GM12892 (cell line): ENCODE data around the gene DPP6.
A peak's percentile ranks its signal among the peaks of the same experiment; 100 is the strongest.
"Not testable (repeated sequence)": the region's sequence is repeated elsewhere in the genome, so short reads cannot be mapped to it uniquely, and the experiment has no call there.

Experiments used
- DNase-seq: peaks from one replicate; pipeline ENCODE4 v3.0.0; 2011; ENCODE audit not compliant: insufficient read length
- FAIRE-seq: peaks from 2 replicates; lab custom pipeline; 2011; peaks lifted over from hg19 to GRCh38; lab: Jason Lieb, UNC
- POLR2A ChIP-seq: IDR thresholded peaks from 2 replicates; pipeline ENCODE4 v1.6.1; 2011; ENCODE audit warnings: low read depth, low read length, control low read depth
- POLR2AphosphoS5 ChIP-seq: IDR thresholded peaks from 2 replicates; pipeline ENCODE4 v1.6.1; 2011; ENCODE audit warnings: low read depth, low read length, control low read depth
- TAF1 ChIP-seq: IDR thresholded peaks from 2 replicates; pipeline ENCODE4 v1.6.1; 2011; ENCODE audit warnings: low read depth, mild to moderate bottlenecking, control low read depth, low read length, borderline replicate concordance

DPP6 gene

GRCh38 chr7:154145922-154146706, 93.9 kb downstream of the DPP6 start:
- peak; percentile 51 for FAIRE-seq
- DNase-seq = not testable (repeated sequence)

GRCh38 chr7:154146707-154147038, 94.5 kb downstream of the DPP6 start:
- FAIRE-seq = peak; percentile 78
- not testable (repeated sequence) for DNase-seq

GRCh38 chr7:154148791-154149516, 96.8 kb downstream of the DPP6 start:
- DNase-seq, FAIRE-seq: not testable (repeated sequence)

GRCh38 chr7:154150656-154151055, 98.5 kb downstream of the DPP6 start:
- FAIRE-seq, DNase-seq: not testable (repeated sequence)

- FAIRE-seq = not testable (repeated sequence)
These were observed 99.1 kb downstream of the DPP6 start for GRCh38 chr7:154151306-154151705.

GRCh38 chr7:154155928-154156327, 103.7 kb downstream of the DPP6 start:
- not testable (repeated sequence) for FAIRE-seq, DNase-seq

More at GRCh38 chr7:154151306-154151705, 99.1 kb downstream of the DPP6 start:
- DNase-seq = not testable (repeated sequence)

GRCh38 chr7:154162921-154163320, 110.7 kb downstream of the DPP6 start:
- not testable (repeated sequence) for FAIRE-seq, DNase-seq

- DNase-seq, FAIRE-seq: not testable (repeated sequence)
These were observed 111.4 kb downstream of the DPP6 start for GRCh38 chr7:154163642-154164041.

- DNase-seq = no peak
- TF ChIP-seq POLR2AphosphoS5 = no peak
- TF ChIP-seq TAF1 = no peak
- no peak for TF ChIP-seq POLR2A
- FAIRE-seq = no peak
These were observed 114.9 kb downstream of the DPP6 start for GRCh38 chr7:154167051-154167450.

GRCh38 chr7:154167807-154168206, 115.6 kb downstream of the DPP6 start:
- DNase-seq (no peak), FAIRE-seq (no peak)
- no peak for TF ChIP-seq POLR2AphosphoS5
- no peak for TF ChIP-seq POLR2A
- no peak for TF ChIP-seq TAF1

GRCh38 chr7:154171422-154171821, 119.2 kb downstream of the DPP6 start:
- DNase-seq (no peak), FAIRE-seq (no peak)
- TF ChIP-seq POLR2AphosphoS5 (no peak), TAF1 (no peak), POLR2A (no peak)

- TF ChIP-seq POLR2A (no peak), POLR2AphosphoS5 (no peak), TAF1 (no peak)
- no peak for DNase-seq
- no peak for FAIRE-seq
These were observed 120.0 kb downstream of the DPP6 start for GRCh38 chr7:154172236-154172635.

- DNase-seq (no peak), FAIRE-seq (no peak)
- TF ChIP-seq POLR2A (no peak), POLR2AphosphoS5 (no peak), TAF1 (no peak)
These were observed 125.4 kb downstream of the DPP6 start for GRCh38 chr7:154177584-154177983.
